Prostate gland (tissue), 2 donors: ENCODE measurements around the gene INSL3.

Experiments used
- POLR2A ChIP-seq: fragments of 450-650 bp; IDR thresholded peaks from one replicate; pipeline ENCODE4 v1.6.1; 2016; ENCODE audit warnings: antibody characterized with exemption, mild to moderate bottlenecking
- POLR2AphosphoS5 ChIP-seq: sonication (generic); formaldehyde crosslinking; IDR thresholded peaks from one replicate; pipeline ENCODE4 v1.6.1; 2017; ENCODE audit warnings: antibody characterized with exemption
- TF ChIP-seq, protein P1 (sequence below), 4 experiments: fragments of 200-600 bp in 2 of 4; fragments of 450-650 bp in 2 of 4; sonication (generic) in 2 of 4; IDR thresholded peaks; 1 replicate in 3 of 4; 2 replicates in 1 of 4; pipeline ENCODE4 v1.5.1; 2016 to 2019; ENCODE audit warnings: antibody characterized with exemption in 4 of 4, mild to moderate bottlenecking in 2 of 4, moderate library complexity in 2 of 4

DNA sequence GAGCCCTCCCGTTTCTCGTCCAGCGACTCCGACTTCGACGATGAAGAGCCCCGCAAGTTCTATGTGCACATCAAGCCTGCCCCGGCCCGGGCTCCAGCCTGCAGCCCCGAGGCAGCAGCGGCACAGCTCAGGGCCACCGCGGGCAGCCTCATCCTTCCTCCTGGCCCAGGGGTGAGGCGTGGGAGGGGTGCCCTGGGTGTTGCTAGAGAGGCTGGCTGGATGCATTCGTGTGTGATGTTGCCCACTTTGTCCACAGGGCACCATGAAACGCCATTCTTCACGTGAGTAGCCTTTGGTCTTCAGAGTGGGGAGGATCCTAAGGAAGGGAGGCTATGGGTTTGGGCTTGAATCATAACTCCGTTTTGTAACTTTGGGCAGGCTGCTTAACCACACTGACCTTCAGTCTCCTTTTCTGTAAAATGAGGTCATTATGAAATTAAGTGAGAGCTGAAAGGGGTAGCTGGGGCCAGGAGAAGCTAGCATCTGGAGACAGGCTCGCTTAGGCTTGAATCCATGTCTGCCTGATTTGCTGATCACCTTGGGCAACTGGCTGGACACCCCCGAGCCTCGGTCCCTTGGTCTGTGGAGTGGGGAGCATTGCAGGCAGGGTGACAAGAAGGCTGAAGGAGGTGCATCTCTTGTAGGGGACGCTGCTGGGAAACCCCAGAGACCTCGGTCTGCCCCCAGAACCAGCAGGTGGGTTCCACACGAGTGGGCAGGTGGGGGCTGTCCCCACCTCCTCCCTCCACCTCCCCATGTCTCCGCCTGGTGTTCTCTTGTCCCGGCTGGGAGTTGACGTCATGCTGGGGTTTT, 45.1 kb downstream of the INSL3 start:
- TF ChIP-seq POLR2A = no peak
- TF ChIP-seq, protein P1, sequence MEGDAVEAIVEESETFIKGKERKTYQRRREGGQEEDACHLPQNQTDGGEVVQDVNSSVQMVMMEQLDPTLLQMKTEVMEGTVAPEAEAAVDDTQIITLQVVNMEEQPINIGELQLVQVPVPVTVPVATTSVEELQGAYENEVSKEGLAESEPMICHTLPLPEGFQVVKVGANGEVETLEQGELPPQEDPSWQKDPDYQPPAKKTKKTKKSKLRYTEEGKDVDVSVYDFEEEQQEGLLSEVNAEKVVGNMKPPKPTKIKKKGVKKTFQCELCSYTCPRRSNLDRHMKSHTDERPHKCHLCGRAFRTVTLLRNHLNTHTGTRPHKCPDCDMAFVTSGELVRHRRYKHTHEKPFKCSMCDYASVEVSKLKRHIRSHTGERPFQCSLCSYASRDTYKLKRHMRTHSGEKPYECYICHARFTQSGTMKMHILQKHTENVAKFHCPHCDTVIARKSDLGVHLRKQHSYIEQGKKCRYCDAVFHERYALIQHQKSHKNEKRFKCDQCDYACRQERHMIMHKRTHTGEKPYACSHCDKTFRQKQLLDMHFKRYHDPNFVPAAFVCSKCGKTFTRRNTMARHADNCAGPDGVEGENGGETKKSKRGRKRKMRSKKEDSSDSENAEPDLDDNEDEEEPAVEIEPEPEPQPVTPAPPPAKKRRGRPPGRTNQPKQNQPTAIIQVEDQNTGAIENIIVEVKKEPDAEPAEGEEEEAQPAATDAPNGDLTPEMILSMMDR (IDR thresholded peaks at IDR 0.05) = no peak
- TF ChIP-seq POLR2AphosphoS5 = no peak
